ENCODE data around the gene DDX17.
"Not testable (repeated sequence)": the region's sequence is repeated elsewhere in the genome, so short reads cannot be mapped to it uniquely, and the experiment has no call there.

DDX17 gene

GRCh38 chr22:38491707-38492348 lies 14.3 kb downstream of the DDX17 start:
- no peak for FAIRE-seq

GRCh38 chr22:38490915-38491314 lies 15.2 kb downstream of the DDX17 start:
- FAIRE-seq = no peak

- FAIRE-seq = no peak
Observed at GRCh38 chr22:38490475-38490874, 15.6 kb downstream of the DDX17 start.

- FAIRE-seq = no peak
Observed at GRCh38 chr22:38489561-38490145, 16.5 kb downstream of the DDX17 start.

- no peak for FAIRE-seq
Observed at GRCh38 chr22:38489142-38489541, 17.0 kb downstream of the DDX17 start.

- no peak for FAIRE-seq
Observed at GRCh38 chr22:38487946-38488345, 18.2 kb downstream of the DDX17 start.

GRCh38 chr22:38485783-38486182 lies 20.3 kb downstream of the DDX17 start:
- FAIRE-seq = peak; percentile 53

GRCh38 chr22:38484244-38484643 lies 21.9 kb downstream of the DDX17 start:
- no peak for FAIRE-seq

GRCh38 chr22:38482662-38483308 lies 23.3 kb downstream of the DDX17 start:
- FAIRE-seq = no peak

GRCh38 chr22:38481871-38482332 lies 24.2 kb downstream of the DDX17 start:
- FAIRE-seq = no peak

GRCh38 chr22:38481162-38481870 lies 24.8 kb downstream of the DDX17 start:
- FAIRE-seq = no peak

- FAIRE-seq = peak; percentile 92
Observed at GRCh38 chr22:38479096-38479837, 26.8 kb downstream of the DDX17 start.

GRCh38 chr22:38477585-38477984 lies 28.5 kb downstream of the DDX17 start:
- no peak for FAIRE-seq

GRCh38 chr22:38474003-38474607 lies 32.0 kb downstream of the DDX17 start:
- FAIRE-seq = no peak

GRCh38 chr22:38471237-38471636 lies 34.9 kb downstream of the DDX17 start:
- no peak for FAIRE-seq

GRCh38 chr22:38470179-38470578 lies 35.9 kb downstream of the DDX17 start:
- FAIRE-seq = not testable (repeated sequence)

GRCh38 chr22:38469306-38469781 lies 36.8 kb downstream of the DDX17 start:
- FAIRE-seq = no peak

- FAIRE-seq = no peak
Observed at GRCh38 chr22:38468443-38469305, 37.4 kb downstream of the DDX17 start.

- FAIRE-seq = no peak
Observed at GRCh38 chr22:38467904-38468442, 38.1 kb downstream of the DDX17 start, which contains the start of gene KDELR3. TSS of gene KDELR3 (plus strand) at chr22:38468096. CDS start at chr22:38468234, 138 bp downstream.

GRCh38 chr22:38467438-38467903 lies 38.6 kb downstream of the DDX17 start:
- no peak for FAIRE-seq
